Stimulated activated CD4-positive, alpha-beta T cell treated with anti-CD3 and anti-CD28 coated beads, TNF-alpha, amount 100 ng/mL, for 24 hours (primary cell): Measurements from ENCODE around the gene LRRC19.

Source experiments
- DNase-seq, 3 experiments: peaks; one replicate each; pipeline ENCODE4 v3.0.0-alpha.2; 2020; ENCODE audit warnings: low read depth in 3 of 3

LRRC19 gene

DNA sequence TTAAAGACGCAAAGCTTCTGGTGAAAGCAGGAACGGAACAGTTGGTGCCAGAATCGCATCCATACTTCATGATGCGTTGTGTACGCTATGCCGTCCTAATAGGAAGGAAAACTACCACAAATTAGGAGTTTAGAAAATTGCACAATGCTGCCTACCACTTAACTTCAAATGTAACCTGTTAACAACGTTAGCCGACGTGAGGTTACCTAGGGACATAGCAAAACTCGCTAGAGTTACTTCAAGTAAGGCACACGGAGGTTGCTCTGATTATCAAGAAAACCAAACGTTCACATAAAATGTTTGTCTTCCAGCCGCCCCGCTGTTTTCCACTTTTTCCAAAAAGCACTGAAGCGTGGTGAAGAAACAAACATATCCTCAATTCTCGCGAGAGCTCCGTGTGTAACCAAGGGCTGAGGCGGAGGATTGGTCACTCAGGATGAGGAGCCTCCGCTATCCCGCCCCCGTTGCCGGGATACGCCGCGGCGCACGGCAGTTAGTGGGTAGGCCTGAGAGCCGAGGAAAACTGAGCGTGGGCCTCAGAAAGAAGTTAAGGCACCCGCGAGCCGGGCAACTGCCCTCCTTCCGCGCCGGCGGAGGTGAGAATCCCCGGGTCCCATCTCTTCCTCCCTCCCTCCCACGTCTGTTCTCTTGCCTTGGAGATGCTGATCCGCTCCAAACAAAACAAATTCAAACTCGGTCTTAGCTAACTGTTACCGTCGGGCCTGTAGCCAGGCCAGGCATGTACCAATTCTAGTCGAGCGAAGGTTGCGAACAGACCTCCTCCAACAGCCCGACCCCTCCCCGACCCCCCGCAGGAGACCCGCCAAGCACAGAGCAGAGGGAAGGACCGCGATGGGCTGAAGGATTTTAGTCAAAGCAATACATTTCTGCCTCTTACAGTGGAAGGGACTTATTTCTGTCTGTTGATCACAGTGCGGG is 49.3 kb downstream of the LRRC19 start, which contains the start of gene IFT74:
TSS of gene IFT74 (plus strand) at position 492 of the 939 bp plus-strand sequence. CDS start 5,556 bp downstream, outside the sequence.
- peak; percentile 85 to 92 (median 91) for DNase-seq

DNA sequence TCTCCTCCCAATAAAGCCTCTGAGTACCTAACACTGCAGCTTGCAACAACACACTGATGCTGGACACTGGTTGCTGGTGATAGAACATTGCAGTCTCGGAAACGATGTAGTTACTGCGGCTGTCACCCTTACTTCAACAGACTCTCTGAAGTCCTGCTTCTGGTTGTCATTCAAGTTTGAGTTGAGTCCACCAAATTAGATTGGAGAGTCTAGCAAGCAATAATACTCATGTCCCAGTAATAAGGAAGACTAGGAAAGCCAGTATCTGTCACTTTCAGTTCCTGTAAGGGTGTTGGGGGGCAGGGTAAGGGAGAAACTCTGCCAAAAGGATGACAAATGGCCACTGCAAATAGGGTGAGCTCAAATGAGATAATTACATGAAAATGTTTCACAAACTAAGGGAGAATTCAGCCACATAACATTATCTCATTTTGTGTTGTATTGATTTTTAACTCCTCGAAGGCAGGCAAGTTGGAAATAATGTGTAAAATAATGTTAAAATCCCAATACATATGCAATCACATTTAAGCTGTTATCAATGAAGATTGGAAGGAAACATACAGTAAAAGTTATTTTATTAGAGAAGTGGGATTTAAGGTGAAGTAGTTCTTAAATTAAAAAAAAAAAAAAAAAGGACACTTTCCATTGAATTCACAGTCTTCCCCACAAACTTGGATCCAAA is 50.1 kb downstream of the LRRC19 start:
- DNase-seq: no peak

DNA sequence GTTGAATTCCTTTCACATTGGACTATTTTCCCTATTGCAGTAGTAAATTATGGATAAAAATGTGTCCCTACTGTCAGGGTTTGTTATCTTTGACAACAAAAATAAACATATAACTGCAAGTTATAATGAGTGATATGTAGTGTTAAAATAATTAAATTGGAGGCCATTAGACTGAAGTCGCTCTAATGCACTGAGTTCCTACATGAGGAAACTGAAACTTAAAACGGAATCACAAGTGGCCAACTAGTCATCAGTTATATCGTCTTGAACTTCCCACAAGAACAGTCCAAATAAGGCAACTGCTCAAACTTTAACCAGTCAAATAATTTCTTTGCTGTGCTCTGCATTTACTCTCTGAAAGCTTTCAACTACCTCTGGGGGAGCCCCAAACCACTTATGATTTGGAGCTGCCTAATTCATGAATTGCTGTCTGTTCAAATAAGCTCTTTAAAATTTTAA is 51.4 kb downstream of the LRRC19 start:
- DNase-seq: no peak

DNA sequence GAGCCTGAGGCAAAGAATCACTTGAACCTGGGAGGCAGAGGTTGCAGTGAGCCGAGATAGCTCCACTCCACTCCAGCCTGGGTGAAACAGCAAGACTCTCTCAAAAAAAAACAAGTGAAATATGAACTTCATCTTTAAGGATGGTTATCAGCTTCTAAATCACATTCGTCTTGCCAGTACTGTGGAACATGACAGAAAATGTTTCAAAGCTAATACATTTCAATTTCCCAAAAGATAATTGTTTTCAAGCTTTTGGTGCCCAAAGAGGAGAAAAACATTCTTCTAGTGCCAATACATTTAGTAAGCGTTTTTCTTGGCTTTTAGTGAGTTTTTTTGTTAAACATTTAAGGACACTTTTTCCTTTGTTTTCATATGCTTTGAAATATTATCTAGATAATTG is 53.7 kb downstream of the LRRC19 start:
- no peak for DNase-seq

DNA sequence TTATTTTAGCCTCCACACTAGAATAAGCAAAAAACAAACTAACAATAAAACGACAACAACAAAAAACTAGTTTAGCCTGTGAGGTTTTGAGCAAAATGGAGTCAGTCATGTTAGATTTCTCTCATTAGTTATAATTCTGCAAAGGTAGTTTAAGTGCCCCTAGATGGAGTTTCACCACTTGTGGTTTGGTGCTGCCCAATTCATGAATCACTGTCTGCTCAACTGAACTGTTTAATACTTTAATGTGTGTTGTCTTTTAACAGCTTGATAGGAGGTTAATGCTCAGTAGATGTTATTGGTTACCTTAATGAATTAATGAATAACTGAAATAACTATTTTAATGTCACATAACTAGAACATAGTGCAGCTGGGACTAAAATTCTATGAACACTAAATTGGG is 55.0 kb downstream of the LRRC19 start:
- no peak for DNase-seq

DNA sequence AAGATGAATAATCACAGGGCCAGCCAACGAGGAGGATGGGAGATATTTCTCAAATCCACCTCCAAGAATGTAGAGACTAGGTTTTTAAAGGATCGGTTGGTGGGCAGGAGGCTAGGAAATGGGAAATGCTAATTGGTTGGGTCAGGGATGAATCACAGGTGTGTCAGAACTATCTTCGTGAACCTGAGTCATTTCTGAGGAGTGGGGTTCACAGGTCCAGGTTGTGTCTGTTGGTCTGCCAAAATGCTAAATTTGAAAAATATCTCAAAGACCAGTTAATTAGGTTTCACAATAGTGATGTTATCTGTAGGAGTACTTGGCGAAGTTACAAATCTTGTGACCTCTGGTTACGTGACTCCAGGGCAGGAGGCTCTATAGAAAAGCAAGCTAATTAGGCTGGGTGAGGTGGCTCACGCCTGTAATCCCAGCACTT is 55.8 kb downstream of the LRRC19 start:
- no peak for DNase-seq

DNA sequence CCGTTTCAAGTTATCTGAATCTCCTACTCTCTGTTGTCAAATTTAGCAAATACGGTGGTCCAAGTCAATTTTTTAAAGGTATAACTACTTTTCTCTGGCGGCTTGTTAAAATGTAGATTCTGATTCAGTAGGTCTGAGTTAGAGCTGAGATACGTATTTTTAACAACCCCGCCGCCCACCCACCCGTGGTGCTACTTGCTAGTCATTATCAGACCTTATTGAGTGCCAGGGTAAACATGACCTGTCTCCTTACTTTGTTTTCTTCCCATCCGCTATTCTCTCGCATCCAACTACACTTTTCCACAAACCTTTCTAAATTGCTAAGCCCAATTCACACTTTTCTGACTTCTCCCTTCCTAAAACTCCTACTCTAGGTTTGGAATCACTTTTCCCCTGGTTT is 57.7 kb downstream of the LRRC19 start:
- peak in 2 of 3 experiments; percentile 22 for DNase-seq

DNA sequence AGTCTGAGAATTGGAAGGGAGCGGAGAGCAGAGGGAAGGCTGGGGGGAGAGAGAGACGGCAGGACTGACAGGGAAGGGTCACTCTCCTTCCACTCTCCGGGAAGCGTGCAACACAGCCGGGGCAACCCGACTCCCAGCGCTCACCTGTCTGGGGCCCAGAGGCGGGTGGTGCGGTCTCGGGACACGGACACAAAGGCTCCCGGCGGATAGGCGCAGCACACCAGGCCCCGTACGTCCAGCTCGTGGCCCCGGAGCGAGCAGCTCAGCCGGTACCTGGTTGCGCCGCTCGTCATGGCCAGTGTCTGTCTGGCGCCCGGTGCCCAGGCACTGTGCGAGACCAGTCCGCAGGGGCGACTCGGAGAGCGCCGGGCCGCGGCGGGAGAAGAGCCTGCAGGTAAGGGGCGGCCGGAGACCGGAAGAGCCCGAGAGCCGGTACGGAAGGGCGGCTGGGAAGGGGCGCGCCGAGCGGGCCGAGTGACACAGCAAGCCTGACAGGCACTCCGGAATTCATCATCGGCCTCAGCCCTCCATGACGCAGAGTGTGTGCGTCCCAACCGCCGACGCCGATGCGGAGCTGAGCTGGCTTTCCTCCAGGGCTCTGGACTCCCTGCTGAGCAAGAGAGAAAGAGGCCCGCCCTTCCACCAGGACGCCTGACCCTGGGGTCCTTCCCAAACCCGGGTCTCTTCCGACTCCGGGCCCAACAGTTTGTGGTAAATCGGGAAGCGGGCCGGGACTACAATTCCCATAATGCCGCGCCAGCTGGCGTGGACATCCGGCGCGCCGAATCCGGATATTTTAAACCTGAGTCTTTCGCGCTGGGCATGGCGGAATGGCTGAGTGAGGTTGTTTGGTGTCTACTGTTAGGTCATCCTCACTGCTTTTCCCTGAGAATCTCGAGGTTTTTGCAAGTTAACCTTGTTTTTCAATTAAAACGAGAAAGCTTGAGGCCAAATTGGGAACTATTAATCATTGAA is 58.4 kb downstream of the LRRC19 start, which contains the start of gene PLAA:
TSS of gene PLAA (minus strand) at position 490 of the 975 bp plus-strand sequence. CDS start at position 293, 197 bp downstream.
- DNase-seq: peak; percentile 70 to 83 (median 75)

DNA sequence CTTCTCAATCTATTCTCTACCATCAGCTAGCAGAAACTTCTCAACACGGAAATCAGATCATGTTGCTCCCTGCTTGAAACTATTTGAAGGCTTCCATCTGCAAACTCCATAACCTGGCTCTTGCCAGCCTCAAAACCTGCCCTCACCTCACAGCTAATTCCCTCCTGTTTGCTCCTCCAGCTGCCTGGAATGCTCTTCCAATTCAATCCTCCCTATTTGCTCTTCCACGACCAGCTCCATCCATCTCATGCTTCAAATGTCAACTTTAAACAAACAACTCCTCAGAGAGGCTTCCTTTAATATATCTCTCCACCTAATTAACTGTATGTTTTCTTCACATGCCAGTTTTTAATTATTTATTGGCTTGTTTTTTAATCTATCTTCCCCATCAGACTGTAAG is 59.9 kb downstream of the LRRC19 start:
- DNase-seq: no peak
